ENCODE results near the gene CST6. TPM values are rescaled to one million over a fixed set of nuclear protein-coding genes. Genes with fewer than 3 reads are reported as not detected.
A peak's percentile ranks its signal among the peaks of the same experiment; 100 is the strongest.

The CST6 gene
- total and polyA plus RNA-seq, 2 of the 13 experiments (the other 11 are each of a cell fraction or from before 2014, with no cell fraction given): not detected

DNA sequence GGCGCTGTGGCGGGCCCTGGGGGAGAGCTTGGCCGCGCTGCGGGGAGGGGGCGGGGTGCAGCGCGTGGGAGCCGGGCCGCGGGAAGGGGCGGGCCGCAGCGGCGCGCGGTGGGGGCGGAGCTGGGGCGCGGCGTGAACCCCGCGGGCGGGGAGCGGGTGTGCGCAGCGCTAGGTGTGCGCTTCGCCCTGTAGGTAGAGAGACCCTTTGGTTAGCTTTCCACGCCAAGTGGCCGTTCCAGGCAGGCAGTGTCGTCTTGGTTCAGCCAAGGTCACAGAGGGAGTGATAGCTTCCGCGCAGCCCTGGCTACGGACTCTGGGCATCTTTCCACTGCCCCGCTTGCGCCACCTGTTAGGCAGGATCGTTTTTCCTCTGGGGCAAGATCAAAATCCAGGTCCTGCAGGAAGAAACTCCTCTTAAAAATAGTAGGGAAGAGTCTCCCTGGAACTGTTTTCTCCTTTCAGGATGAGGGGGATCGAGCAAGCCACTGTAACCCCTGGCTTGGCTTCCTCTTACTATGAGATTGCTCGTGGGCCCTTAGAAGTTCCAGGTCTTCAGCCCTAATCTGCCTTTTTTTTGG lies 9.1 kb upstream of the CST6 start (continued):
- TF ChIP-seq, protein P1, sequence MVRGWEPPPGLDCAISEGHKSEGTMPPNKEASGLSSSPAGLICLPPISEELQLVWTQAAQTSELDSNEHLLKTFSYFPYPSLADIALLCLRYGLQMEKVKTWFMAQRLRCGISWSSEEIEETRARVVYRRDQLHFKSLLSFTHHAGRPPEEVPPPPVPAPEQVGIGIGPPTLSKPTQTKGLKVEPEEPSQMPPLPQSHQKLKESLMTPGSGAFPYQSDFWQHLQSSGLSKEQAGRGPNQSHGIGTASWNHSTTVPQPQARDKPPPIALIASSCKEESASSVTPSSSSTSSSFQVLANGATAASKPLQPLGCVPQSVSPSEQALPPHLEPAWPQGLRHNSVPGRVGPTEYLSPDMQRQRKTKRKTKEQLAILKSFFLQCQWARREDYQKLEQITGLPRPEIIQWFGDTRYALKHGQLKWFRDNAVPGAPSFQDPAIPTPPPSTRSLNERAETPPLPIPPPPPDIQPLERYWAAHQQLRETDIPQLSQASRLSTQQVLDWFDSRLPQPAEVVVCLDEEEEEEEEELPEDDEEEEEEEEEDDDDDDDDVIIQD (CRISPR knock-in tag; IDR thresholded peaks at IDR 0.05; ENCODE audit: low read depth): no peak
- no peak for TF ChIP-seq MLLT10 (CRISPR knock-in tag; IDR thresholded peaks at IDR 0.05)
- no peak for TF ChIP-seq ZMAT3 (CRISPR knock-in tag; conservative IDR thresholded peaks at IDR 0.05)
- TF ChIP-seq HIC2 (CRISPR knock-in tag; IDR thresholded peaks at IDR 0.05; ENCODE audit: low read depth): no peak
- TF ChIP-seq NAIF1 (CRISPR knock-in tag; IDR thresholded peaks at IDR 0.05; ENCODE audit: borderline replicate concordance): no peak
- peak; percentile 17; the same call in 1 of the 2 replicates for TF ChIP-seq BCL6 (CRISPR knock-in tag; IDR thresholded peaks at IDR 0.05)
- TF ChIP-seq, protein P2, sequence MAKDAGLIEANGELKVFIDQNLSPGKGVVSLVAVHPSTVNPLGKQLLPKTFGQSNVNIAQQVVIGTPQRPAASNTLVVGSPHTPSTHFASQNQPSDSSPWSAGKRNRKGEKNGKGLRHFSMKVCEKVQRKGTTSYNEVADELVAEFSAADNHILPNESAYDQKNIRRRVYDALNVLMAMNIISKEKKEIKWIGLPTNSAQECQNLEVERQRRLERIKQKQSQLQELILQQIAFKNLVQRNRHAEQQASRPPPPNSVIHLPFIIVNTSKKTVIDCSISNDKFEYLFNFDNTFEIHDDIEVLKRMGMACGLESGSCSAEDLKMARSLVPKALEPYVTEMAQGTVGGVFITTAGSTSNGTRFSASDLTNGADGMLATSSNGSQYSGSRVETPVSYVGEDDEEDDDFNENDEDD (CRISPR knock-in tag; IDR thresholded peaks at IDR 0.05; ENCODE audit: borderline replicate concordance): no peak
- no peak for TF ChIP-seq ZNF761 (CRISPR knock-in tag; conservative IDR thresholded peaks at IDR 0.05)
- no peak for TF ChIP-seq RERE (CRISPR knock-in tag; IDR thresholded peaks at IDR 0.05; ENCODE audit: low read depth)
- no peak; the same call in 1 of the 2 replicates for TF ChIP-seq KLF12 (CRISPR knock-in tag; IDR thresholded peaks at IDR 0.05; ENCODE audit: borderline replicate concordance)
- TF ChIP-seq, protein P3, sequence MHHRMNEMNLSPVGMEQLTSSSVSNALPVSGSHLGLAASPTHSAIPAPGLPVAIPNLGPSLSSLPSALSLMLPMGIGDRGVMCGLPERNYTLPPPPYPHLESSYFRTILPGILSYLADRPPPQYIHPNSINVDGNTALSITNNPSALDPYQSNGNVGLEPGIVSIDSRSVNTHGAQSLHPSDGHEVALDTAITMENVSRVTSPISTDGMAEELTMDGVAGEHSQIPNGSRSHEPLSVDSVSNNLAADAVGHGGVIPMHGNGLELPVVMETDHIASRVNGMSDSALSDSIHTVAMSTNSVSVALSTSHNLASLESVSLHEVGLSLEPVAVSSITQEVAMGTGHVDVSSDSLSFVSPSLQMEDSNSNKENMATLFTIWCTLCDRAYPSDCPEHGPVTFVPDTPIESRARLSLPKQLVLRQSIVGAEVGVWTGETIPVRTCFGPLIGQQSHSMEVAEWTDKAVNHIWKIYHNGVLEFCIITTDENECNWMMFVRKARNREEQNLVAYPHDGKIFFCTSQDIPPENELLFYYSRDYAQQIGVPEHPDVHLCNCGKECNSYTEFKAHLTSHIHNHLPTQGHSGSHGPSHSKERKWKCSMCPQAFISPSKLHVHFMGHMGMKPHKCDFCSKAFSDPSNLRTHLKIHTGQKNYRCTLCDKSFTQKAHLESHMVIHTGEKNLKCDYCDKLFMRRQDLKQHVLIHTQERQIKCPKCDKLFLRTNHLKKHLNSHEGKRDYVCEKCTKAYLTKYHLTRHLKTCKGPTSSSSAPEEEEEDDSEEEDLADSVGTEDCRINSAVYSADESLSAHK (CRISPR knock-in tag; IDR thresholded peaks at IDR 0.05; ENCODE audit: borderline replicate concordance): 0 out of 2 replicates have a peak, but pooled peaks have one; percentile 32
- TF ChIP-seq HOXD1 (CRISPR knock-in tag; IDR thresholded peaks at IDR 0.05): no peak
- TF ChIP-seq TERF1 (CRISPR knock-in tag; IDR thresholded peaks at IDR 0.05): no peak
- TF ChIP-seq RBFOX2 (IDR thresholded peaks at IDR 0.05; ENCODE audit: low read depth, low read length): peak; percentile 22; the same call in 1 of the 2 replicates
- TF ChIP-seq TBX2 (CRISPR knock-in tag; IDR thresholded peaks at IDR 0.05; ENCODE audit: borderline replicate concordance): no peak

Measured in HepG2 (cell line).